SK-N-SH treated with all-trans-retinoic acid at 6 μM for 48 hours (cell line): ENCODE measurements around the gene ZSCAN10.

Experiments used
- ISL1 ChIP-seq: fragments of 250-450 bp; sonication (Bioruptor Pico); IDR thresholded peaks from 2 replicates; pipeline ENCODE4 v2.1.2; 2022; ENCODE audit warnings: mild to moderate bottlenecking, moderate library complexity
- RARB ChIP-seq: fragments of 250-450 bp; sonication (Bioruptor Pico); IDR thresholded peaks from 2 replicates; pipeline ENCODE4 v1.8.0; 2021; ENCODE audit warnings: mild to moderate bottlenecking, moderate library complexity
- ZNF565 ChIP-seq: fragments of 450-650 bp; formaldehyde crosslinking; conservative IDR thresholded peaks from 2 replicates; pipeline ENCODE4 v1.5.0; 2020; ENCODE audit warnings: low read depth, mild to moderate bottlenecking, moderate library complexity
- ZNF8 ChIP-seq: fragments of 450-650 bp; formaldehyde crosslinking; IDR thresholded peaks from 2 replicates; pipeline ENCODE4 v1.5.0; 2020; ENCODE audit warnings: mild to moderate bottlenecking, moderate library complexity

DNA sequence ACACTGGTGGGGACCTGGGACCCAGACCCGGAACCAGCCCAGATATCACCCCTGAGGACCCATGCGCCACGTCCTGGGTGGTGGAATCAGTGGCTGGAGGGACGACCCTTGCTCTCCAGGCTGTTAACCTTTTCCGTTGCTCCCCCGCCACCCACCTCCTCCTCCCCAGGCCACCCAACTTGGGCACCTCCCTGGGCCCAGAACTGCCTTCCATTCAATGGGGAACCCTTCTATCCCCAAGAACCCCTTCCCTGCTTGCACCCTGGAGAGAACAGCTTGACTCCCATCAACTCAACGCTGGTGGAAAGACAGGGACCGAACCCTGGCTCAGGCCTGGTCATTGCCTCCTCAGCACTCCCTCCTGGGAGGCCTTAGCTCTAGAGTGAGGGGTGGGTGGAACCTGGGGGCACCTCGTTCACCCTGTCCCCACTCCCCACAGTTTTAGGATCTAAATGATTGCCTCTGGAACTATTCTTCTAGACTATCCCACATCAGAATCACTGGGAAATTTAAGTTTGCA, 39.3 kb downstream of the ZSCAN10 start:
- TF ChIP-seq RARB (CRISPR knock-in tag), result no peak
- no peak for TF ChIP-seq ISL1 (CRISPR knock-in tag)
- TF ChIP-seq ZNF565 (CRISPR knock-in tag), result no peak
- no peak for TF ChIP-seq ZNF8
